Sigmoid colon (tissue), 4 donors: Measurements from ENCODE around the gene FAM135A.

ENCODE experiments used
- POLR2A ChIP-seq, 2 donors: fragments of 450-650 bp; IDR thresholded peaks; one replicate each; pipeline ENCODE4 v1.6.1; 2016; ENCODE audit warnings: antibody characterized with exemption in 2 of 2, mild to moderate bottlenecking in 2 of 2, moderate library complexity in 2 of 2
- POLR2AphosphoS5 ChIP-seq, 4 donors: sonication (generic); formaldehyde crosslinking; IDR thresholded peaks; one replicate each; pipeline ENCODE4 v1.6.1; 2017; ENCODE audit warnings: antibody characterized with exemption in 4 of 4

DNA sequence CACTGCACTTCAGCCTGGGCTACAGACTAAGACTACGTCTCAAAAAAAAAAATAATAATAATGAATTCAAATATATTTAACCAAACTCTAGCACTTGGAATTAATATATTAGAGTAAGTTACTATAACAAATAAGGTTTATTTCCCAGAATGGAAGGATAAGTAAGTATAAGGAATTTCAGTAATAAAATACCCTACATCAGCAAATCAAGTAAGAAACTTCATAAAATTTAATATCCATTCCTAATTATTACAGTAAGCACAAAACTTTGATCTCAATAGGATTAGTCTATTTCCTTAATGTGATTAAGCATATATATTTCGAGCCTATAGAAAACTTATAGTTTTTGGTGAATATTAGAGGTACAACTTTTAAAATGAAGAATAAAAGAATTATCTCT is 116.7 kb downstream of the FAM135A start:
- TF ChIP-seq POLR2A (IDR thresholded peaks at IDR 0.05), result no peak
- TF ChIP-seq POLR2AphosphoS5 (IDR thresholded peaks at IDR 0.05), result no peak
